Measurements from ENCODE around the gene POM121.
"Not testable (repeated sequence)": the region's sequence is repeated elsewhere in the genome, so short reads cannot be mapped to it uniquely, and the experiment has no call there.

POM121 gene

DNA sequence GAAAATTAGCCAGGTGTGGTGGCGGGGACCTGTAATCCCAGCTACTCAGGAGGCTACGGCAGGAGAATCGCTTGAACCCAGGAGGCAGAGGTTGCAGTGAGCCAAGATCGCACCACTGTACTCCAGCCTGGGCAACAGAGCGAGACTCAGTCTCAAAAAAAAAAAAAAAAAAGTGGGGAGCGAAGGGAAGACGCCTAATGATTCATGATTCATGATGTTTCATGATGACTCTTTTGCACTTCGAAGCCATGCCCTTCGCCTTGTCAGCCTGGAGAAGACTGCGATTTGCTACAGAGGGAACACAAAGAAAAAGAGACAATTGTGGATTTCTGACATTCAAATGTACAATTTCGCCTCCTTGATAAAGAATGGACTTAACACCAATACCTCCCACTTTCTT lies 57.2 kb downstream of the POM121 start:
- H3K4me3 ChIP-seq (ENCODE audit: low read depth, low read length); CTCF ChIA-PET; DNase-seq (ENCODE audit: low read depth, low spot score); POLR2A ChIA-PET: not testable (repeated sequence)

DNA sequence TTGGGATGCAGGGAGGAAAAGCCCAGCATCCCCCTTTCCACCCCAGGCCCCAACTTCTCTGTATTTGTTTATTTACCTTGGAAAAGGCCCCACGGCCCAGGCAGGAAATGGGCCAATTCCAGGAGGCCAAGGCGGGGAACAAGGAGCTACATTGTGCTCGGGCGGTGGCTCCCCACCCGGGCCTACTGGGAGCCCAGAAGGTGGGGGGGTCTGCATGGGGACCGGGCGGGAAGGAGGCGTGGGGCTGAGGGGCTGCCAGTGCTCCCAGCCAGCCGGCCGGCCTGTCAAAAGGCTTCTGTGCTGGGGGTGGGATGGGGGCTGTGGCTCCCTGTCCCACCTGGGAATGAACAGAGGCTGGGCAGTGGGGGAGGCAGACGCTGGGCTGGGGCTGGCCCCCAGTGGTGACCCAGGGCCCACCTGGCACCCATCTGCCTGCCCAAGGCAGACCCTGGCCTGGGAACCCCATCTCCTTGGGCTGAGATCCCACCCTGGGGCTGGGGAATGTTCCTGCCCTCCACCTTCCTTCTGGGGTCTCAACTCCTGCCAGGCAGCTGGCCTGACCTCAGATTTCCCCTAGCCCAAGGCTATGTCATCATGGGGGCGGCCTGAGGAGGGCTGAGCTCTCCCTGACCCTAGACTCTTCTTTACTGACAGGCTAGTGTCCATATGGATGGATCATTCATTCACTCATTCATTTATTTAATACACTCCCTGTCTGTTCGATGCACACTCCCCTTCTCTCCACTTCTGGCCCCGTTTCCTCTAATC lies 65.4 kb downstream of the POM121 start:
- CTCF ChIA-PET; H3K4me3 ChIP-seq (ENCODE audit: low read depth, low read length); DNase-seq (ENCODE audit: low read depth, low spot score); POLR2A ChIA-PET: not testable (repeated sequence)

DNA sequence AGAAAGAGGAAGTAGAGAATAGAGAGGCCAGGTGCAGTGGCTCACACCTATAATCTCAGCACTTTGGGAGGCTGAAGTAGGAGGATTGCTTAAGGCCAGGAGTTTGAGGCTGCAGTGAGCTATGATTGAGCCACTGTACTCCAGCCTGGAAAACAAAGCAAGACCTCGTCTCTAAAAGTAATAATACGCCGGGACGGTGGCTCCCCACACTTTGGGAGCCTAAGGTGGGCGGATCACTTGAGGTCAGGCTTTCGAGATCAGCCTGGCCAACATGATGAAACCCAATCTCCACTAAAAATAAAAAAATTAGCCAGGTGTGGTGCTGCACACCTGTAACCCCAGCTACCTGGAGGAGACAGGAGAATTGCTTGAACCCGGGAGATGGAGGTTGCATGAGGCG lies 70.6 kb downstream of the POM121 start:
- H3K4me3 ChIP-seq (ENCODE audit: low read depth, low read length); CTCF ChIA-PET; DNase-seq (ENCODE audit: low read depth, low spot score); POLR2A ChIA-PET: not testable (repeated sequence)

DNA sequence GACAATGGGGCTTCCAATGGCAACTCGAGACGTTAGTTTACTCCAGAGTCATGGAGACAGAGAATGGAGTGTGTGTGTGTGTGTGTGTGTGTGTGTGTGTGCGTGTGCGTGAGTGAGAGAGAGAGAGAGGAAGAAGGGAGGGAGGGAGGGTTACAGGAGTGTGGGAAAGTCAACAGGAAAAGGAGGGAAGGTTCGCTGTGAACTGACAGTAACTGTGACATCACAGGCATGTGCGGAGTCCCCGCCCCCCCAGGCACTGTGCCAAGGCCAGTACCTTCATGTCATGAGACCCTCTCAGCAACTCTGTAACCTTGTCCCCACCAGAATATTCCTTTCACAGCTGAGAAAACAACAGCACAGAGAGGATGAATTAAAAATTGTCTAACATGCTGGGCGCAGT lies 72.6 kb downstream of the POM121 start:
- DNase-seq (ENCODE audit: low read depth, low spot score); POLR2A ChIA-PET; H3K4me3 ChIP-seq (ENCODE audit: low read depth, low read length); CTCF ChIA-PET: not testable (repeated sequence)

DNA sequence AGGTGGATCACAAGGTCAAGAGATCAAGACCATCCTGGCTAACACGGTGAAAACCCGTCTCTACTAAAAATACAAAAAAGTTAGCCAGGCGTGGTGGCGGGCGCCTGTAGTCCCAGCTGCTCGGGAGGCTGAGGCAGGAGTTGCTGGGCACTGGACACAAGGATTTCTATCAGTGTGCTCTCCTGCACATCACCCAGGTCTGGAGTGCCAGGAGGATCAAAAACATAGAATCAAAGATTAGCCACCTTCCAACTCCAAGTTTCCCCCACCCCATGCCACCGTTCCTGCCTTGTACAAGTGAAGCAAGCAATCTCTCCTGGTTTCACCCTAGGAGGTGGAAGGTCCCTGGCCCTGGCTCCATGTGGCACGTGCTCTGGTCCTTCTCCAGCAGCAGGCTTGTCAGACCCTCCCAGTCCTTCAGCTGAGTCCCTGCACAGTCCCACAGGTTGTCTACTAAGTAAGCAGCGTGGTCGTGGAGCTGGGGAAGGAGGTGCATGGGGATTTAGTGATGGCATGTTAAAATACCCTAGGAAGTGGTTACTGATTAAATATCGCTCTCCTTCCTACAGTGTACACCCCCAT lies 73.1 kb downstream of the POM121 start:
- CTCF ChIA-PET; POLR2A ChIA-PET; H3K4me3 ChIP-seq (ENCODE audit: low read depth, low read length); DNase-seq (ENCODE audit: low read depth, low spot score): not testable (repeated sequence)

Data from AG04449 (cell line).